Measurements from ENCODE around the gene CBY2.
"Not testable (repeated sequence)": the region's sequence is repeated elsewhere in the genome, so short reads cannot be mapped to it uniquely, and the experiment has no call there.

Gene CBY2

GRCh38 chr13:45702088-45702487, at the start of gene CBY2:
CBY2 (plus strand) TSS chr13:45702320; CDS start chr13:45702391, 71 bp downstream.
- DNase-seq (ENCODE audit: low spot score): no peak

- no peak for DNase-seq (ENCODE audit: low spot score)
Measured at GRCh38 chr13:45654633-45655349, 47.3 kb upstream of the CBY2 start.

- no peak for DNase-seq (ENCODE audit: low spot score)
Measured at GRCh38 chr13:45658586-45659235, 43.4 kb upstream of the CBY2 start.

- no peak for DNase-seq (ENCODE audit: low spot score)
Measured at GRCh38 chr13:45659536-45659935, 42.6 kb upstream of the CBY2 start.

GRCh38 chr13:45660458-45660857, 41.7 kb upstream of the CBY2 start:
- not testable (repeated sequence) for DNase-seq (ENCODE audit: low spot score)

GRCh38 chr13:45662162-45662561, 40.0 kb upstream of the CBY2 start:
- DNase-seq (ENCODE audit: low spot score): no peak

GRCh38 chr13:45662903-45663302, 39.2 kb upstream of the CBY2 start:
- DNase-seq (ENCODE audit: low spot score): not testable (repeated sequence)

- DNase-seq (ENCODE audit: low spot score): not testable (repeated sequence)
Measured at GRCh38 chr13:45669626-45670025, 32.5 kb upstream of the CBY2 start.

GRCh38 chr13:45670189-45670885, 31.8 kb upstream of the CBY2 start:
- DNase-seq (ENCODE audit: low spot score): peak; percentile 55

- peak; percentile 27 for DNase-seq (ENCODE audit: low spot score)
Measured at GRCh38 chr13:45674908-45675307, 27.2 kb upstream of the CBY2 start.

- DNase-seq (ENCODE audit: low spot score): no peak
Measured at GRCh38 chr13:45678282-45678681, 23.8 kb upstream of the CBY2 start.

- DNase-seq (ENCODE audit: low spot score): no peak
Measured at GRCh38 chr13:45681113-45681512, 21.0 kb upstream of the CBY2 start.

GRCh38 chr13:45682494-45683008, 19.6 kb upstream of the CBY2 start:
- DNase-seq (ENCODE audit: low spot score): no peak

- no peak for DNase-seq (ENCODE audit: low spot score)
Measured at GRCh38 chr13:45683701-45684100, 18.4 kb upstream of the CBY2 start.

GRCh38 chr13:45688577-45688976, 13.5 kb upstream of the CBY2 start:
- DNase-seq (ENCODE audit: low spot score): no peak

GRCh38 chr13:45690636-45691035, 11.5 kb upstream of the CBY2 start:
- DNase-seq (ENCODE audit: low spot score): no peak

- no peak for DNase-seq (ENCODE audit: low spot score)
Measured at GRCh38 chr13:45691251-45691650, 10.9 kb upstream of the CBY2 start.

GRCh38 chr13:45691667-45692066, 10.5 kb upstream of the CBY2 start:
- no peak for DNase-seq (ENCODE audit: low spot score)

- no peak for DNase-seq (ENCODE audit: low spot score)
Measured at GRCh38 chr13:45695198-45695730, 6.9 kb upstream of the CBY2 start.

GRCh38 chr13:45696610-45697226, 5.4 kb upstream of the CBY2 start:
- no peak for DNase-seq (ENCODE audit: low spot score)

GRCh38 chr13:45700971-45701900, 884 bp upstream of the CBY2 start:
- DNase-seq (ENCODE audit: low spot score): no peak

Measured in D341Med (cell line).